Measurements from ENCODE around the gene SPSB1. TPM values are rescaled to one million over a fixed set of nuclear protein-coding genes. Genes with fewer than 3 reads are reported as not detected.
A peak's percentile ranks its signal among the peaks of the same experiment; 100 is the strongest.
"Not testable (repeated sequence)": the region's sequence is repeated elsewhere in the genome, so short reads cannot be mapped to it uniquely, and the experiment has no call there.

The SPSB1 gene
- total RNA-seq, 4 donors from 2014 or later: 69.3 to 168 (median 94.1) TPM

DNA sequence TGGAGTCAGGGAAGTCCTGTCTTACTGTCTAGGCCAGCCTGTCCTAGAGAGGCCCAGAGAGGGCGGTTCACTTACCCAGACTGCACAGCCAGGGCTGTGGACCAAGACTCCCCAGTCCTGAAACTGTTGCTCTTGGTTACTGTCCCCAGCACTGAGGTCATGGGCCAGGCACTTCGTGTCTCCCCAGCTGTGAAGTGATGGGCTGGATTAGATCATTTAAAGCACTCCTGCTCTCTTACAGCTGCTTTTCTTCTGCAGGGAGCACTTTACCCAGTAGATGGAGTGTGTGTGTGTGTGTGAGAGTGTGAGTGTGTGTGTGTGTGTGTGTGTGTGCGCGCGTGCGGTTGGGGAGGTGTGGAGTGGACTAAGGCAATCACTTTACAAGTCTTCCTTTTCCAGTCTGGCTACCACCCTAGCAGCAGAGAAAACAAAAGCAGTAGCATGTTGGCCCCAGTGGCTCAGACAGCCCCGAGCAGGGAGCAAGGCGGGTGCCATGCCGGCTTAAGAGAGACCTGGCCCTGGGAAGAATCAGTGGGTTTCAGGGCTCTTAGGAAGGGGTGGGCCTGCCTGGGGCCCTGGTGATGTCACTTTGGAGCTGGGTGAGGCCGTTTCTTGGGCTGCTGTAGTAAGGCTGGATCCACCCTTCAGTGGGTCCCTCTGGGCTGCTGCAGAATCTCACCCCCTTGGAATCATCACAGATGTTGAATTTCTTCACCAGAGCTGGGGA, 2.4 kb downstream of the SPSB1 start:
- Histone ChIP-seq H3K27me3 (no peaks in the 10 kb centered on the region), H3K36me3 (no peaks in the 10 kb centered on the region), H3K4me1 (peaks cover 0 to 40% (median 7%) of the 10 kb centered on the region in 4 donors), H3K9me3 (no peaks in the 10 kb centered on the region), H3K4me3 (peak overlapping the region; percentile 95 to 96 (median 96)), H3K27ac (peak overlapping the region; percentile 47 to 99 (median 96))
- TF ChIP-seq POLR2A (IDR thresholded peaks at IDR 0.05): peak in 1 of 2 donors; percentile 14
- TF ChIP-seq, protein P1, sequence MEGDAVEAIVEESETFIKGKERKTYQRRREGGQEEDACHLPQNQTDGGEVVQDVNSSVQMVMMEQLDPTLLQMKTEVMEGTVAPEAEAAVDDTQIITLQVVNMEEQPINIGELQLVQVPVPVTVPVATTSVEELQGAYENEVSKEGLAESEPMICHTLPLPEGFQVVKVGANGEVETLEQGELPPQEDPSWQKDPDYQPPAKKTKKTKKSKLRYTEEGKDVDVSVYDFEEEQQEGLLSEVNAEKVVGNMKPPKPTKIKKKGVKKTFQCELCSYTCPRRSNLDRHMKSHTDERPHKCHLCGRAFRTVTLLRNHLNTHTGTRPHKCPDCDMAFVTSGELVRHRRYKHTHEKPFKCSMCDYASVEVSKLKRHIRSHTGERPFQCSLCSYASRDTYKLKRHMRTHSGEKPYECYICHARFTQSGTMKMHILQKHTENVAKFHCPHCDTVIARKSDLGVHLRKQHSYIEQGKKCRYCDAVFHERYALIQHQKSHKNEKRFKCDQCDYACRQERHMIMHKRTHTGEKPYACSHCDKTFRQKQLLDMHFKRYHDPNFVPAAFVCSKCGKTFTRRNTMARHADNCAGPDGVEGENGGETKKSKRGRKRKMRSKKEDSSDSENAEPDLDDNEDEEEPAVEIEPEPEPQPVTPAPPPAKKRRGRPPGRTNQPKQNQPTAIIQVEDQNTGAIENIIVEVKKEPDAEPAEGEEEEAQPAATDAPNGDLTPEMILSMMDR (IDR thresholded peaks at IDR 0.05): peak in 3 of 6 experiments; percentile 21 to 50 (median 45)
- peak in 2 of 3 donors; percentile 62 to 69 for DNase-seq

DNA sequence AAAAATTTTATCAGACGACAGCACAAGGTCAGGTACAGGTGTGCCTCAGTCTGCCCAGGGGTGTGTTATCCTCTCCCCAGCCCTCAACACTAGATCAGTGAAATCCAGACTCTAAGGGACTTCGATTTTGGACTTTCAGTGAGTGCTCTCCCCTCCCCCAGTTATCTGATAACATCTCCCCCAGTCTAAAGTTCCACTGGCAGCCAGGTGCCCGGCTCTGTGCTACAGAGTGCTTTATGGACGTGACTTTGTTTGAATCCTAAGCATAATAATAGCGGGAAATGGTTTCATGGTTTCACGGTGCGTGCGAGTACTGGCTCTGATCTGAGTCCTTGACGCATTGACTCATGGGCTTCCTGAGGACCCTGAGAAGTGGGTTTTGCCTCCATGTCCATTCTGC, 3.2 kb downstream of the SPSB1 start:
- Histone ChIP-seq H3K4me1 (peaks cover 0 to 48% (median 7%) of the 10 kb centered on the region in 4 donors), H3K4me3 (peak overlapping the region in 3 of 4 donors; percentile 95 to 96 (median 96)), H3K27ac (peak overlapping the region in 3 of 4 donors; percentile 65 to 99 (median 98)), H3K9me3 (no peaks in the 10 kb centered on the region), H3K36me3 (no peaks in the 10 kb centered on the region), H3K27me3 (no peaks in the 10 kb centered on the region)
- no peak for DNase-seq
- TF ChIP-seq, protein P1 (IDR thresholded peaks at IDR 0.05): no peak
- TF ChIP-seq POLR2A (IDR thresholded peaks at IDR 0.05): peak in 1 of 2 donors; percentile 26

DNA sequence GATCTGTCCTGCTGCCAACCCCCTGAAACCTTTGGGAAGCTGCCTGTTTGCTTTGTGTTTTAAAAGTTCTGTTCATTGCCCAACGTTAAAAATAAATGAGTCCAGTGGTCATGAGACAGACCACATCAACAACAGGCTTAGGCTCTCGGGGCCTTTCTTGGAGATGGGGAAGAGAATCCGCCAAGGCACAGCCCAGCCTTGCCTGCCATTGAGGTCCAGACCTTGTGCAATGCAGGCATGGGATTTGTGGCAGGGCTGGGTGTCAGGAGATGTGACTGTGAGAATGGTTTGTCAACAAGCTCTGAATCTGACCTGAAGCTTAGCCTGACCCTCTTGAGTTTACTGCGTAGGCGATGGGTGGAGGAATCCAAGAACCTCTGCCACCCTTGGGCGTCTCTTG, 4.2 kb downstream of the SPSB1 start:
- Histone ChIP-seq H3K4me1 (peaks cover 0 to 57% (median 8%) of the 10 kb centered on the region in 4 donors), H3K9me3 (no peaks in the 10 kb centered on the region), H3K27ac (no peak overlapping the region), H3K36me3 (no peaks in the 10 kb centered on the region), H3K4me3 (no peak overlapping the region), H3K27me3 (no peaks in the 10 kb centered on the region)
- TF ChIP-seq, protein P1 (IDR thresholded peaks at IDR 0.05): no peak
- TF ChIP-seq POLR2A (IDR thresholded peaks at IDR 0.05): no peak
- DNase-seq: no peak

DNA sequence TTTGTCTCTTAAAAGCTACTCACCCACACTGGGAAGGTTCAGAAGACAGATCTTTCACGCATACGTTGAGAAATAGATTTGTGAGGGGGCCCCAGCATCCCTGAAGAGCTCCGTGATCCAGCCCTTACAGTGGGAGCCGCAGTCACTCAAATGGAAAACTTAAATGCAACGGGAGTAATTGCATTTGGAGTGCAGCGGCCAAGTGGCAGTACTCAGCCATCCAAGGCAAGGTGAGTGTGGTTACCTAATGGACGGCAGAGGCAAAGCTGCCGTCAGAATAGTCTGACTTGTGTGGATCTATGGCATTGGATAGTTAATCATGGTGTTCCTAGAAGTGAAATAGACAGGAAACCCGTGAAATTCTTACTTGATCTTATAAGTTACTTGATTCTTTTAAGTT, 5.1 kb downstream of the SPSB1 start:
- TF ChIP-seq POLR2A (IDR thresholded peaks at IDR 0.05): no peak
- TF ChIP-seq, protein P1 (IDR thresholded peaks at IDR 0.05): no peak
- H3K4me1 ChIP-seq: peaks cover 2 to 67% (median 13%) of the 10 kb centered on the region in 4 donors
- H3K9me3 ChIP-seq: no peaks in the 10 kb centered on the region
- H3K27ac ChIP-seq: no peak overlapping the region
- no peak for DNase-seq
- no peaks in the 10 kb centered on the region for H3K27me3 ChIP-seq
- no peaks in the 10 kb centered on the region for H3K36me3 ChIP-seq
- H3K4me3 ChIP-seq: no peak overlapping the region

DNA sequence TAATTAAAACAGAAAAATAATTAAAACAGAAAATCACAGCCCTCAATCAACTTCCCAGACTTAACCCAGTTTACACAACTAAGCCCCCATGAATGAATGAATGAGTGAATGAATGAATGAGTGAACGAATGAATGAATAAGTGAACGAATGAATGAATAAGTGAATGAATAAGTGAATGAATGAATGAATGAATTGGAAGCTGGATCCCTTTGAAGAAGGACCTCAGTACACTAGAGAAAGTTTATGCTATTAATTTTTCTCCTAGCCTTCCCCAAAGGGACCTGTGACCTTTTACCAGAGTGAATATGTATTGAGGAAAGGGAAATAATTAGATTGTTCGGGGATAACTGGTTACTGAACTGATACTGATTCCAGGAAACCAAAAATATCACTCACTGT, 5.6 kb downstream of the SPSB1 start:
- Histone ChIP-seq H3K36me3 (no peaks in the 10 kb centered on the region), H3K27me3 (no peaks in the 10 kb centered on the region), H3K4me1 (peaks cover 3 to 71% (median 15%) of the 10 kb centered on the region in 4 donors), H3K27ac (peak overlapping the region in 1 of 4 donors; percentile 12), H3K4me3 (no peak overlapping the region), H3K9me3 (no peaks in the 10 kb centered on the region)
- TF ChIP-seq, protein P1 (IDR thresholded peaks at IDR 0.05): no peak
- no peak for TF ChIP-seq POLR2A (IDR thresholded peaks at IDR 0.05)
- DNase-seq: no peak

DNA sequence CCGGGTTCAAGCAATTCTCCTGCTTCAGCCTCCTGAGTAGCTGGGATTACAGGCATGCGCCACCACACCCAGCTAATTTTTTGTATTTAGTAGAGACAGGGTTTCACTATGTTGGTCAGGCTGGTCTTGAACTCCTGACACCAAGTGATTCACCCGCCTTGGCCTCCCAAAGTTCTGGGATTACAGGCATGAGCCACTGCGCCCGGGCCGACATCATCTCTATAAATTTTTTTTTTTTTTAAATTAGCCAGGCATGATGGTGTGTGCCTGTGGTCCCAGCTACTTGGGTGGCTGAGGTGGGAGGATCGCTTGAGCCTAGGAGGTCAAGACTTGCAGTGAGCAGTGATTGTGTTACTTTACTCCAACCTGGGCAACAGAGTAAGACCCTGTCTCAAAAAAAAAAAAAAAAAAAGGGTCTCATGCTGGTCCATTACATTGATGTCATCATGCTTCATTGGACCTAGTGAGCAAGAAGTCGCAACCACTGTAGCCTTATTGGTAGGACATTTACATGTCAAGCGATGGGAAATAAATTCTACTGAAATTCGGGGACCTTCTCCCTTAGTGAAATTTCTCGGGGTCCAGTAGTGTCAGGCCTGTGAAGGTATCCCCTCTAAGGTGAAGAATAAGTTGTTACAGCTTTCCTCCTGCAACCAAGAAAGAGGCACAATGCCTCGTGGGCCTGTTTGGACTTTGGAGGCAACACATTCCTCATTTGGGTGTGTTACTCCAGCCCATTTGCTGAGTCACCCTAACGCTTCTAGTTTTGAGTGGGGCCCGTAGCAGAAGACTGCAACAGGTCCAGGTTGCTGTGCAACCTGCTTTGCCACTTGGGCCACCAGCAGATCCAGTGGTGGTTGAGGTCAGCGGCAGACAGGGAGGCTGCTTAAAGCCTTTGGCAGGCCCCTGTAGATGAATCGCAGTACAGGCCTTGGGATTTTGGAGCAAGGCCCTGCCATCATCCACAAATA, 7.2 kb downstream of the SPSB1 start:
- not testable (repeated sequence) for H3K4me3 ChIP-seq, H3K9me3 ChIP-seq, H3K27me3 ChIP-seq, H3K36me3 ChIP-seq
- peaks cover 3 to 68% (median 17%) of the 10 kb centered on the region in 4 donors for H3K4me1 ChIP-seq
- DNase-seq: peak in 1 of 3 donors; percentile 83
- peak overlapping the region in 3 of 4 donors; percentile 49 to 74 (median 57) for H3K27ac ChIP-seq

Data from Peyer's patch (tissue), 4 donors.